ENCODE results near the gene PPP2R5C. TPM values are rescaled to one million over a fixed set of nuclear protein-coding genes. Genes with fewer than 3 reads are reported as not detected.

PPP2R5C gene
- total and polyA plus RNA-seq, 2 experiments from 2014 or later: 60.4 to 84.9 TPM

DNA sequence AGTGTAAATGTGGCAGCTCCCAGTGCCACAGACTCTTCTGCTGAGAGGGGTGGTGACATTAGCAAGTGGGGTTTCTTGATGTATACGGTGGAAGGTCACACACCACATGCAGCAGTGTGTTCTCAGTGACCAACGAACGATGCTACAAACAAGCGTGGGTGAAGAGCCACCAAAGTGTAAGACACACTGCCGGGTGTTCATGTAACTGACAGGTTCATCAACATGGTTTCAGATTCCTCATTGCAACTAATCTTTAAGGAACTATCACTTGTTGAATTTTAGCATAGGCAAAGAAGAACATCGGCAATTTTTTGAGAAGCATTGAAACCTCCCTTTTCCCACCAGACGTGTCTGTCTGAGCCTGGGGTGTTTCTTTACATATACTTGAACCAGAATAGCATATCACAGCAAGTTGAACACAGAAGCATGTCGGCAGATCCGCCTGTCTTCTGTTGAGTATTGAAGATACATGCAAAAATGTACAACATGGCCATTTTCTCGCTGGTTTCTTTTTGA, 58.8 kb downstream of the PPP2R5C start:
- Histone ChIP-seq H3K4me3 (no peak overlapping the region), H3K27me3 (no peaks in the 10 kb centered on the region), H3K36me3 (no peaks in the 10 kb centered on the region), H3K9me3 (ENCODE audit: low read depth) (no peaks in the 10 kb centered on the region), H3K27ac (peak overlapping the region; percentile 2), H3K4me1 (ENCODE audit: low read depth) (no peaks in the 10 kb centered on the region)
- TF ChIP-seq, protein P1, sequence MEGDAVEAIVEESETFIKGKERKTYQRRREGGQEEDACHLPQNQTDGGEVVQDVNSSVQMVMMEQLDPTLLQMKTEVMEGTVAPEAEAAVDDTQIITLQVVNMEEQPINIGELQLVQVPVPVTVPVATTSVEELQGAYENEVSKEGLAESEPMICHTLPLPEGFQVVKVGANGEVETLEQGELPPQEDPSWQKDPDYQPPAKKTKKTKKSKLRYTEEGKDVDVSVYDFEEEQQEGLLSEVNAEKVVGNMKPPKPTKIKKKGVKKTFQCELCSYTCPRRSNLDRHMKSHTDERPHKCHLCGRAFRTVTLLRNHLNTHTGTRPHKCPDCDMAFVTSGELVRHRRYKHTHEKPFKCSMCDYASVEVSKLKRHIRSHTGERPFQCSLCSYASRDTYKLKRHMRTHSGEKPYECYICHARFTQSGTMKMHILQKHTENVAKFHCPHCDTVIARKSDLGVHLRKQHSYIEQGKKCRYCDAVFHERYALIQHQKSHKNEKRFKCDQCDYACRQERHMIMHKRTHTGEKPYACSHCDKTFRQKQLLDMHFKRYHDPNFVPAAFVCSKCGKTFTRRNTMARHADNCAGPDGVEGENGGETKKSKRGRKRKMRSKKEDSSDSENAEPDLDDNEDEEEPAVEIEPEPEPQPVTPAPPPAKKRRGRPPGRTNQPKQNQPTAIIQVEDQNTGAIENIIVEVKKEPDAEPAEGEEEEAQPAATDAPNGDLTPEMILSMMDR (IDR thresholded peaks at IDR 0.05; ENCODE audit: low read depth, low read length): no peak
- no peak for DNase-seq (ENCODE audit: low read depth in 1 of 2, low spot score in 1 of 2)

DNA sequence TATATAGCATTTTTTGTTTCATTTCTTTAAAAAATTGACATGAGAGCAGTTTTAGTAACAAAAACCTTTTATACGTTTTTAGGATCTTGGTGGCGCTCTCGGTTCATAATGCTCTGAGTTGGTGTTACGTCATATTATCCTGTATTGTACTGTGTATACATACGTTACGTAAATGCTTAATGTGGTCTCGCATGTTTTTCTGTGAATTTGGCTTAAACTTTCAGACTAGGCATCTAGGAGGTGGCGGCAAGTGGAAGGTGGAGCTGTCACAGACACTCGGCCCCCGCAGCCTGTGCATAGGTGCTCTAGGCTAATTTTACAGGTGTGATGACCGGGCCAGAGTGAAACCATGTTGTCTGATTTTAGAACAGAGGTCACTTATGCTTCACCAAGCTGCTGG, 60.0 kb downstream of the PPP2R5C start:
- H3K9me3 ChIP-seq (ENCODE audit: low read depth): no peaks in the 10 kb centered on the region
- TF ChIP-seq, protein P1 (IDR thresholded peaks at IDR 0.05; ENCODE audit: low read depth, low read length): no peak

DNA sequence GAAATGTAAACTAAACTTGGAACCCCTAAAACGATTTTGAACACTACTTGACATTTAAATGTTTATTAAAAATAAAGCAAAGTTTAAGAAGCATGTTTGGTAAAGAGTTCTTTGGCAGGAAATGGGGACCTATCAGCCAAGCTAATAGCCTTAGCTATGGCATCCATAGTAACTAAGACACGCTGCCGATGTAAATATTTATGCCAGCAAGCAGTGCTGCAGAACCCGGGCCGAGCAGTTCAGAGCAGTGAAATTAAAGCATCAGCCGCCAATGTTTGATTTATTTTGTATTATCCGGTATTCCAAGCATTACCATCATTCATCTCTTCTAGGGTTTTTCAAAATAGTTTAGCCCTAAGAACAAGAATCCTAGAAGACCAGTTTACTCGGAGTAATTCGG, 61.6 kb downstream of the PPP2R5C start:
- Histone ChIP-seq H3K27ac (no peak overlapping the region), H3K36me3 (no peaks in the 10 kb centered on the region), H3K27me3 (no peaks in the 10 kb centered on the region), H3K4me3 (no peak overlapping the region), H3K4me1 (ENCODE audit: low read depth) (no peaks in the 10 kb centered on the region), H3K9me3 (ENCODE audit: low read depth) (no peaks in the 10 kb centered on the region)
- TF ChIP-seq, protein P1 (IDR thresholded peaks at IDR 0.05; ENCODE audit: low read depth, low read length): no peak
- DNase-seq (ENCODE audit: low read depth in 1 of 2, low spot score in 1 of 2): no peak

More for the DNA sequence above, 60.0 kb downstream of the PPP2R5C start:
- Histone ChIP-seq H3K27me3 (no peaks in the 10 kb centered on the region), H3K36me3 (no peaks in the 10 kb centered on the region), H3K4me3 (no peak overlapping the region), H3K27ac (no peak overlapping the region), H3K4me1 (ENCODE audit: low read depth) (no peaks in the 10 kb centered on the region)
- DNase-seq (ENCODE audit: low read depth in 1 of 2, low spot score in 1 of 2): no peak

DNA sequence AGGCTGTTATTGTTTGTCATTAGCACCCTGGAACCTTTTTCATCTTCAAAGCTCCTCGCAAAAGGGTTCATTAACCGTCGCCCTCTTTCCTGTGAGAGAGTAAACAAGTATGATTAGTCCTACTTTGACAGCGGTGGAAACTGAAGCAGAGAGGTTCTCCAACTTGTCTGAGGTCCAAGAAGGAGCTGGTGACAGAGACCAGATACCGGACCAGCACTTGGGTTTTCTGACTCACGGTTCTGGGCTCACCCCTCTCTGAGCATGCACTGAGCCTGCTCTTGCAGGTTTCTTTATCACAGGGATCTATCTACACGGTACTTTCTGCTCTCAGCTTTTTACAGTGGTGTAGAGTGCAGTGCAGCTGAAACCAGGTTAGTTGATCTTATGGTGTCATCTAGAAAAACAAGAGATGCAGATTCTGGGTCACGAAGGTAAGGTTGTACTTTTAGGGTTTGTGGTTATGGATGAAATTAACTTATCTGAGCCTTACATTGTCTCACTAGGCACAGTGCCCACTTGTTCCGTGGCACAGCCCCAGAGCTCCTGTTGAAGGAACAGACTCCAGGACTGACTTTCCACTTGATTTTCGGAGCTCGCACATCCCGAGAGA, 62.1 kb downstream of the PPP2R5C start:
- H3K4me1 ChIP-seq (ENCODE audit: low read depth): no peaks in the 10 kb centered on the region
- TF ChIP-seq, protein P1 (IDR thresholded peaks at IDR 0.05; ENCODE audit: low read depth, low read length): no peak
- H3K27me3 ChIP-seq: no peaks in the 10 kb centered on the region
- no peaks in the 10 kb centered on the region for H3K9me3 ChIP-seq (ENCODE audit: low read depth)
- no peak overlapping the region for H3K27ac ChIP-seq
- DNase-seq (ENCODE audit: low read depth in 1 of 2, low spot score in 1 of 2): peak in 1 of 2 donors; percentile 17
- H3K36me3 ChIP-seq: no peaks in the 10 kb centered on the region
- H3K4me3 ChIP-seq: no peak overlapping the region

DNA sequence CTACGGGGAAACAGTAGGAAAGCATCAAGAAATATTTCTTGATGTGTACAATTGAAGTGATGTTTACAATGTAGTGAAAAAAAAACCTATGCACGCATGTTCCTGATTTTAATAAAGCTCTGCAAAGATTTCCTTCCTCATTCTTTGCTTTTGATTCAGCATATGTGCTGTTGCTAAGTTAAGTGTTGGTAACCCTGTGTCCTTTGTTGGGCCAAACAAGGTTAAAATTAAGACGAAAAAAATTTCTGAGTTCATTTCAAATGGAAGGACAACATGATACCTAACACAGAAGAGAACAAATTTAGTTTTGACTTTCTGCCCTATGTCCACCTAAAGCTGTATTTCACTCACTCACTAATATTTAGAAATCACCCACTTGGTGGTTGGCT, 62.8 kb downstream of the PPP2R5C start:
- Histone ChIP-seq H3K9me3 (ENCODE audit: low read depth) (no peaks in the 10 kb centered on the region), H3K27ac (no peak overlapping the region), H3K27me3 (no peaks in the 10 kb centered on the region), H3K4me3 (no peak overlapping the region), H3K36me3 (no peaks in the 10 kb centered on the region), H3K4me1 (ENCODE audit: low read depth) (no peaks in the 10 kb centered on the region)
- no peak for DNase-seq (ENCODE audit: low read depth in 1 of 2, low spot score in 1 of 2)
- TF ChIP-seq, protein P1 (IDR thresholded peaks at IDR 0.05; ENCODE audit: low read depth, low read length): no peak

Data from cardiac muscle cell (in vitro differentiated cells and primary cell).